C1 segment of cervical spinal cord (tissue), 14 donors: ENCODE measurements around the gene NCOR1.

Experiments
- DNase-seq, 14 donors: peaks; one replicate each; lab custom pipeline; 2025; lab: John Stamatoyannopoulos, UW

NCOR1 gene

DNA sequence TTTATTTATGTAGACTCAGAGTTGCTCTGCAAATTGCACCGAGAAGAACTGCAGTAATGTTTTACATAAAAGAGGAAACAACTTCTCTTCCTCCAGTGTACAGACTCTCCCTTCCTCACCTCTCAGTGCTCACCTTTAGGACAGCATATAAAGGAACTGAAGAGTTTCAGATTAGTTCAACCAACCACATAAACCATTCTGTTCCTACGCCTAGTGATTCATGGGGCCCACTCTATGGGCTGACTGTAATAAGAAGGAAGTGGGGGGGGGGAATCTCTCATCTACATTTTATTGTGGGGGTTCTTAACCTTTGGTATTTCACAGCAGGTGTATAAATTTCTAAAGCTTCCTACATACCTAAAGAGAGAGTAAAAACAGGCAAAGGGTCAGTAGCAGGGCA lies 234.1 kb downstream of the NCOR1 start:
- DNase-seq = no peak
